ENCODE measurements around the gene C4orf54.

DNA sequence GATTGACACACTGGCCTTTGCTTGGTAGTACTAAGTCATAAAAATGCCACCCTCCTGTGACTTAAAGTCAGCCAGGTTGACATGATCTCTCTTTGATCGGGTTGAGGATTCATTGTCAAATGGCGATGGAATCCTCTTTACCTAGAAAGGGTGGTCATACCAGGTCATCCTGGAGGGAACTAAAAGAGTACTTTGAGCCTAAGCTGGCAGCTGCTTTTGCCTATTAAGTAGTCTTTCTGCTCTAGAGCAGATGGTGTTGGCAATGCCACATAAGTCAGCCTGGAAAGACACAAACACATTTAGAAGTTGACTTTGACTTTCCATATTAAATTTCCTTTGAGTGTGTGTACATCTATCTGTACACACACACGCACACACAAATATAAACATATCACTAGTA is 39.2 kb upstream of the C4orf54 start:
- no peak for TF ChIP-seq CTCF (IDR thresholded peaks at IDR 0.05)
- no peak for TF ChIP-seq POLR2A (IDR thresholded peaks at IDR 0.05)

All from prostate gland (tissue), 2 donors.